ENCODE results near the gene ADH7.

DNA sequence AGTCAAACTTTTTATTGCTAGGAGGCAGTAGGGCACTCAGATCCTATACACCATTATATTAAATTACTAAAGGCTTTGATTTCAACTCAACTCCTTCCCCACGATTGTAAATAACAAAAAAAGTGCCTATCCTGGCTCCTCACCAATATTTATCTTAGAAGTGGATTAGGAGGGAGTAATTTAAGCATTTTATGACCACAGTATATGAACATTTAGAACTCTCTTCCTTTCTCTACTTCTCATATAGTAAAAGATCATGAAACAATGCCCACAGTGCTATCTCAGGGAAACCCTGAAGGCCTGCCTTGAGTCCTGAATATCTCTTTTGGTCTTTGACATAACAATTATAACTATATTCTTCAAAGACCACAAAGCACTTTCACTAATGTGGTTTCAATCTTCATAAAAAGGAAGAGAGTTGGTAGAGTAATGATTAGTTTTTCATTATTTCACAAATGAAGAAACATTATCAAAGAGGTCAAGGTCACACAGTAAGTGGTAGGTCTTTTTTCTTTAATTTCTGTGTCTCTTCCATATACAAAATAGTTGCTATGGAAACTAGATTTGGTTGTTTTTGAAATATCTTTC is 53.5 kb downstream of the ADH7 start:
- no peak for TF ChIP-seq CTCF (IDR thresholded peaks at IDR 0.05; ENCODE audit: low read length)
- TF ChIP-seq EZH2 (IDR thresholded peaks at IDR 0.05; ENCODE audit: borderline replicate concordance, low read length), result no peak
